Measurements from ENCODE around the gene JMJD6. TPM values are rescaled to one million over a fixed set of nuclear protein-coding genes. Genes with fewer than 3 reads are reported as not detected.

The JMJD6 gene
- total and polyA plus RNA-seq, 2 of the 8 experiments (the other 6 are each of a cell fraction or from before 2014, with no cell fraction given) = 8.6 to 18.6 TPM

DNA sequence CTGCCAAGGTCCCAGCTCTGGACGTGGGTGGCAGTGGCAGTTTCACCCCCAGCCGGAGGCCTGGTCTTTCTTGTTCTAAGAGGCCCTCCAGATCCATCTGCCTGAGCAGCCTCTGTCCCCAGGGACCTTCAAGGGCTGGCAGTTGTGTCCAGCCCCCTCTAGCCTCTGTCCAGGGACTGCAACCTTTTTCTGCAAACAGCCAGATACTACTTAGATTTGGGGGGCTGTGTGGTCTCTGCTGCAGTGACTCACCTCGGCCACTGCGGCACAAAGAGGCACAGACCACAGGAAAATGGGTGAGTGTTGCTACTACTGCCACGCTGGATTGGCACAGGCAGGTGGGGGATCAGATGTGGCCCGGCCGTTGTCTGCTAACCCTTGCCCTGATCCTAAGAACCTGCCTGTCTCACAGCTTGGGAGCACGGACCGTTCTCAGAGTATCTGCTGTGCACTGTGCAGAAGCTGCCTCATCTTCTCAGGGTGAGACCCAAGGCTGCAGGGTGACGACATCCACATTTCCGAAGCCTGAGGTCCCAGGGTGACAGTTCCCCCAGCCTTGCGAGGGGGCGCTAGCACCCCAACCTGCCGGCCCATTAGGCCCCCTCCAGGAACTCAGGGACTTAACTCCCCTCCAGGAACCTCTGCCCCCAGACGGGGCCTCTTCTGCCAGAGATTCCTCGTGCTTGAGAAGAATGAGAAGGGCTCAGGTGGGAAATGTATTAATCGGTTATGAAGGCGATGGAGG, 43.2 kb downstream of the JMJD6 start (continued):
- no peak for TF ChIP-seq GTF2F1 (IDR thresholded peaks at IDR 0.05; ENCODE audit: borderline replicate concordance, low read depth, low read length)

Measured in H1 (cell line).